IPS-18c (cell line): ENCODE data around the gene DBI.

Experiments
- H3K4me3 ChIP-seq: 2 replicates; pipeline ENCODE4 v1.7.0; 2013; ENCODE audit warnings: low read depth, mild to moderate bottlenecking, low read length, moderate library complexity; ENCODE audit not compliant: insufficient read depth
- H3K9me3 ChIP-seq: one replicate; pipeline ENCODE4 v1.6.1; 2013; ENCODE audit warnings: mild to moderate bottlenecking, low read length, moderate library complexity; ENCODE audit not compliant: control insufficient read depth, insufficient read depth

The DBI gene

GRCh38 chr2:119366649-119367471 is at the start of gene DBI, which contains the start of gene C2orf76:
Gene DBI (plus strand): TSS chr2:119366977. CDS start chr2:119367052, 75 bp downstream.
Gene C2orf76 (minus strand): TSS chr2:119366834. CDS start chr2:119339959, 26,875 bp downstream.
- Histone ChIP-seq H3K9me3 (no peaks in the 10 kb centered on the region), H3K4me3 (peak within 1 kb of the TSS; percentile 88)

- Histone ChIP-seq H3K9me3 (no peaks in the 10 kb centered on the region), H3K4me3 (no peak overlapping the region)
These were observed 49.2 kb upstream of the DBI start for GRCh38 chr2:119317554-119317953.

DNA sequence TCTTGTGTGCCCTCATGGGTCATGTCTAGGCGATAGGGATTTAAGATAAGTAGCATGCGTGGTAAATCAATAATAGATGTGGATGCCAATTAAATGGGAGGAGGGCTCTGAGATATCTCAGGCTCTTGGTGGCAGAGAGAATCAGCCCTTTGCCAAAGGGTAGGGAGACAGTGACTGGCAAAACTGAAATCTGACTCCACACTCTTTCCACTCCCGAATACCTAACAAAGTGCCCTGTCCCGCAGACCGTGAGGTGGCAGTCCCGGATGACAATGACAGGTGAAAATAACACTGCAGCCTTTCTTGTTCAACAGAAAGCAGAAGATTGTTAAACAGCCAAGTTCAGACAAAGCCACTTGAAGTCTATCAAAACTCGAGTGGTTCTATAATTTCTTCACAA is 47.2 kb upstream of the DBI start:
- Histone ChIP-seq H3K9me3 (no peaks in the 10 kb centered on the region), H3K4me3 (no peak overlapping the region)

DNA sequence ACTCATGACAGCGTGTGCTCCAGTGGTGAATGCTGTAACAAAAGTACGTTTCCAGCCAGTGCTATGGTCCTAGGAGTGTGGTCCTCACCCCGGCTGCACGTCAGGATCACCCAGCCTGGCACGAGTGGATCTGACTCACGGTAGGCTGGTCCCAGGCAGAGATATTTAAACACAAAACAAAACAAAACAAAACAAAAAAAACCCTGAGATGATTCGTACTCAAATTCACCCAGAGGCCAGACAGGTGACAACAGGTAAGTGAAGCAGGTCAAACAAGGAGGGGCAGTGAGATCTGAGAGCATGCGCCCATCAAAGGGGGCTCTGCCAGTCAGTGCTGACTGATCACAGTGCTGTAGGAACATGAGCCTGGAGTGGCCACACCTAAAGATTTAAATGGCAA is 43.3 kb upstream of the DBI start:
- Histone ChIP-seq H3K4me3 (no peak overlapping the region), H3K9me3 (no peaks in the 10 kb centered on the region)

DNA sequence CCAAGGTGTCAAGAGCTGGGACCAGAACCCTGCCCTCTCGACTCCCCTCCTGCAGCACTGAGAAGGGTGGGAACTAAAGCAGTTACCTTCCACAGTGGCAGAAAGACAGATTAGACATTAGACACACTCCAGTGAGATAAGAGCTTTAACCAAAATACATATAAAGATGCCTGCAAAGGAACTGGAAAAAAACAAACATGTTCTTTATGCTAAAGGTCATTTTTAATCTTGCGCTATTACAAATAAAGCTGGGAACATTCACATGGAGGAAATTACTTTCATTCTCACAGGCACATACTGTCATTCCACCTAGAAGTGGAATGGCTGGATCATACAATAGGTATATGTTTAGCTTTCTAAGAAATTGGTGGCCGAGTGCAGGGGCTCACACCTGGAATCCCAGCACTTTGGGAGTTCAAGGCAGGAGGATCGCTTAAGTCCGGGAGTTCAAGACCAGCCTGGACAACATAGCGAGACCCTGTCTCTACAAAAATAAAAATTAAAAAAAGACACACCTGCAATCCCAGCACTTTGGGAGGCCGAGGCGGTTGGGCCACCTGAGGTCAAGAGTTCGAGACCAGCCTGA is 42.0 kb upstream of the DBI start:
- Histone ChIP-seq H3K4me3 (no peak overlapping the region), H3K9me3 (no peaks in the 10 kb centered on the region)

DNA sequence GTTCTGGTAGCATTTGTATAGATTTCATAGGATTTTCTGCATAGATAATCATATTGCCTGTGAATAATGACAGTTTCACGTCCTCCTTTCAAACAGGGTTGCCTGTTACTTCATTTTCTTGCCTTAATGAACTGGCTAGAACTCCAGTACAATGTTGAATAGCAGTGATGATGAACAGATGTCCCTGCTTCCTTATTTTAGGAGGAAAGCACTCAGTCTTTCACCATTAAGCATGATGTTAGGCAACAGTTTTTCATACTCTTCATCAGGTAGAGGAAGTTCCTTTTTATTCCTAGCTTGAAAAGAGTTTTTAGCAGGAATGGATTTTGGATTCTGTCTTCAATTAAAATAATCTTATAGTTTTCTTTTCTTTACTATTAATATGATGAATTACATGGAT is 39.8 kb upstream of the DBI start:
- no peaks in the 10 kb centered on the region for H3K9me3 ChIP-seq

GRCh38 chr2:119327431-119327830 is 39.3 kb upstream of the DBI start:
- H3K9me3 ChIP-seq = no peaks in the 10 kb centered on the region

More for the DNA sequence above, 39.8 kb upstream of the DBI start:
- no peak overlapping the region for H3K4me3 ChIP-seq

GRCh38 chr2:119332953-119333352 is 33.8 kb upstream of the DBI start:
- H3K4me3 ChIP-seq = no peak overlapping the region

More at GRCh38 chr2:119327431-119327830, 39.3 kb upstream of the DBI start:
- H3K4me3 ChIP-seq = no peak overlapping the region

DNA sequence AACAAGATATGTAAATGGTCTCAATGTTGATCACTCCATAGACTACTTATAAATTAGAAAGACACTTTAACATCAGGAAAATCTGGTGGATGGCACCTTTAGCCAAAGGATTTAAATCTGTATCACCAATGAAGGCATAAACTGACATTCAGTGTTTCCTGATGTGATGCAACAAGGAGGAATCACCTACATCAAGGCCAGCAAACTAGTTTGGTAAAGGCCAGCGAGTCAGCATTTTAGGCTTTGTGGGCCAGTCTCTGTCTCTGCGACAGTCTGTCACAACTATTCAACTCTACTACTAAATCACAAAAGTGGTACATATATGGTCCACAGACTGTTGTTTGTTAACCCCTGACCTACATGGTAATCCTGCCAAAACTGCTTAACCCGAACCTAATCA is 33.4 kb upstream of the DBI start:
- H3K4me3 ChIP-seq = no peak overlapping the region
- no peaks in the 10 kb centered on the region for H3K9me3 ChIP-seq

More at GRCh38 chr2:119332953-119333352, 33.8 kb upstream of the DBI start:
- H3K9me3 ChIP-seq = no peaks in the 10 kb centered on the region

GRCh38 chr2:119333833-119334232 is 32.9 kb upstream of the DBI start:
- H3K9me3 ChIP-seq = no peaks in the 10 kb centered on the region
- H3K4me3 ChIP-seq = no peak overlapping the region

DNA sequence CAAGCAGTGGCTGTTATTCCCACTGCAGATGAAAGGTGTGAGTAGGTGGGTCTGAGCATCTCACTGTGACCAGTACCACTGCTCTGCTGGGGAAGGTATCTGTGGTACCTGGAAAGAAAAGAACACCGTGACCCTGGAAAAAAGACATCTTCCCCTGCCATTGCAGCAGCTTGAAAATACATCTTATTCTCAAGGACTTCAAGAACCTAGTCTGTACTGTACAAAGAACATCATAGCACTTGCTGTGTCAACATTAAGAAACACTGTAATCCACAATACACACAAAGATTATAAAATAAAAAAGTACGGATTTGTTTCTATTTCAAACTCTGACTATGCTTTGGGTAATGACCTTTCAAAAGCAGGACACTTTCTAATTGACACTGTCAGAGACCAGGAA is 29.0 kb upstream of the DBI start:
- Histone ChIP-seq H3K9me3 (no peaks in the 10 kb centered on the region), H3K4me3 (no peak overlapping the region)

- Histone ChIP-seq H3K9me3 (no peaks in the 10 kb centered on the region), H3K4me3 (no peak overlapping the region)
These were observed 28.5 kb upstream of the DBI start for GRCh38 chr2:119338272-119338671.

DNA sequence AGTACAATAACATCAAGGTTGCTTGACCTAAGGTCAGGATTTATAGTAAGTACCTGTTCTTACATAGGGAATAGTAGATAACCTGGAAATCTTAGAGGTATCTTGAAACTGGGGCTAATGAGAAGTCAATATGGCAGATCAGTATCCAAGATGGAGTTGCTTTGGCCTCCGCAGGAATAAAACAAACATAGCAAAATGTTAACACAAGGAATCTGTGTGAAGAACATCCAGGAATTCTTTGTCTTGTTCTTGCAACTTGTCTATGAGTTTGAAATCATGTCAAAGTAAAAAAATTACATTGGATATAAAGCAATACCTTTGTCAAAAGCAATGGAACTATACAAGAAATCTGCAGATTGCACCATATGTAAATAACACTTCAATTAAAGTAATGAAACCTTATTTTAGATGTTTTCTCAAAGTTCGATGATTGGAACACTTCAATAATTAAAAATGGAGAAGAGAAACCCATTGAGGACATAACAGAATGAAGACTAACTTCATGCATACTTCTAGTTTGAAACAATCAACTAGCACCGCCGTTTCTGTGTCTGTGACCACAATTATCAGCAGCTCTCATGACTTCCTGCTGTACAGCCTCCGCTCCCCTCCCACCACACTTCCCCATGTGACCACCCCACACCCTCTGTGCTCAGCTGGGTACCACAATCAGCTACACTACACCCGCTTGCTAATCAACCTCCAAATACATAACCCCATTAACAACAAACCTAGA is 27.8 kb upstream of the DBI start:
- no peak overlapping the region for H3K4me3 ChIP-seq
- H3K9me3 ChIP-seq = no peaks in the 10 kb centered on the region

GRCh38 chr2:119339562-119339923 is 27.2 kb upstream of the DBI start:
- H3K9me3 ChIP-seq = no peaks in the 10 kb centered on the region
- H3K4me3 ChIP-seq = no peak overlapping the region

GRCh38 chr2:119341684-119342083 is 25.1 kb upstream of the DBI start:
- H3K9me3 ChIP-seq = no peaks in the 10 kb centered on the region
- H3K4me3 ChIP-seq = no peak overlapping the region

DNA sequence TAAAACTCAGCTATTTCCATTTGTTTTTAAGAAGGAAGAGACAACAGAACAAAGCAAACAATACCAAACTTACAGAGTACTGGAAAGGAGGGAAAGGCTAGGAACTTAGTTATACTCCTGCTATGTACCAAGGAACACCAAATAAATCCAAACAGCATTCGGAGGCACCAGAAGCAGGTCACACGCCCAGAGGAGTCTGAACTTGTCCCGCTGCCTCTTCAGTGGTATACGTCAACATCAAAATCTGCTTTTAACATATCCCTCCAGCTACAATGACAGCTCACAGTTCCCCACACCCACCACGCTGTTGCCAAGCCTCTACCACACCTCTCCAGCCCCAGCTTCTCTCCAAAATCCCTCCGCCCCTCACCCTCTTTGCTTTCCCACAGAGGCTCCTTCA is 17.5 kb upstream of the DBI start:
- Histone ChIP-seq H3K4me3 (no peak overlapping the region), H3K9me3 (no peaks in the 10 kb centered on the region)

DNA sequence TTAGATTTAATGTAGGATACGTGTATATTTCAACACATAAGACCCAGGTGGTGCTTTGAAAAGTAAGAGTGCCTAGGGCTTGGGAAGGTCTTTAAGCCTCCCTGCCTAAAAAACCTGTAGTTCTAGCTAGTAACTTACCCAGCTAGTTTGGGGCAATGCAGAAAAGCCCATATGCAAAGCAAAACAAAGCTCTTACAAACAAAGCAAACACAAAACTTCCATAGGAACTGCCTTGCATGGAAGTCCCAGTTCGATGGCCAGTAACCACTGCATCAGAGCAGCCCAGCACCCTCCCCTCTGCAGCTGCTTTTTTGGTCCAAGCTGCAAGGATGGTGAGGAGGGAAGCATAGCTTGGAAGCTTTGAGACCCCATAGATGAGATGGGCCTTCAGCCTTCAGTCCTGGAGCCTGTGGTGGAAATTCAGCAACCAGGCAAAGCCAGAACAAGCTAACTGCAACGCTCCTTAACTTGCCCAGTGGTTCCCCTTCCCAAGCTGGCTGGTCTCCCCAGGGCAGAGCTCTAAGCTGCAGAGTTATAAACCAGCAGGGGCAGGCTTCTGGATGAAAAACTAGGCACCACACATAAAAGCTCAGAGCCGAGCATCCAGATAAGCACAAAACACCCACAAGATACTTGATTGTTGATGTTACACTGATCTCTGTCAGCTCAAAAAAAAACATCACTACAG is 16.3 kb upstream of the DBI start:
- H3K4me3 ChIP-seq = no peak overlapping the region
- no peaks in the 10 kb centered on the region for H3K9me3 ChIP-seq
